Activated naive CD4-positive, alpha-beta T cell treated with Interleukin-2 at 50 U/mL for 16 hours (primary cell): Measurements from ENCODE around the gene SYNJ2BP.
A peak's percentile ranks its signal among the peaks of the same experiment; 100 is the strongest.
"Not testable (repeated sequence)": the region's sequence is repeated elsewhere in the genome, so short reads cannot be mapped to it uniquely, and the experiment has no call there.

Experiments
- DNase-seq: peaks from one replicate; pipeline ENCODE4 v3.0.0-alpha.2; 2020

Gene SYNJ2BP, protein sequence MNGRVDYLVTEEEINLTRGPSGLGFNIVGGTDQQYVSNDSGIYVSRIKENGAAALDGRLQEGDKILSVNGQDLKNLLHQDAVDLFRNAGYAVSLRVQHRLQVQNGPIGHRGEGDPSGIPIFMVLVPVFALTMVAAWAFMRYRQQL

DNA sequence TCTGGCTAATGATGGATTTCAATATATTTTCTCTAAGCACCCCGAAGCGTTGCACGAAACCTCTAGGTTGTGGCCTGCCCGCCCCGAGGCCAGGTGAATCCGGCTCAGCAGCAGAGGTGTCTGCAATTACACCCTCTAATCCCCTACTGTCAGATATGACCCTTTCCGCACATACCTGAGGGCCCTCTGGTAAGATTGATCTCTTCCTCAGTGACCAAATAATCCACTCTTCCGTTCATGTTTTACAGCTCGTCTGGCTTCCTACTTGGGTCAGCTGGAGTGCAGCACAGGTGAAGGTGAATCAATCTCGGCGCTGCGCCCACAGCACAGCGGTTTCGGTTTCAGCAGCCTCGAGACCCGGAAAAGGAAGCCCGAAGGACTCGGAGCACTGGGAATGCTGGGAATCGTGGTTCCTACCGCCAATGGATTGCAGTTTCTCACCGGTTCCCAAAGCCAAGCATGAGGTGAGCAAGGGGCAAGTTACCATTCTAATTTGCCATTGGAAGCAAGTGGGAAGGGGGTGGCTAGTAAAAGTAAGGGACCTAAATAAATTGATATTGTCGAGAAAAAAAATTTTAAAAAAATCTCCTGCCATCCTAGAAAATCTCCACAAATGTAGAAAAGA, at the start of gene SYNJ2BP:
SYNJ2BP (minus strand) TSS at position 366 of the 625 bp plus-strand sequence; CDS start at position 239, 127 bp downstream.
- DNase-seq: peak; percentile 57

- no peak for DNase-seq
These were observed 37.8 kb upstream of the SYNJ2BP start for GRCh38 chr14:70454731-70455130.

- DNase-seq: no peak
These were observed 35.0 kb upstream of the SYNJ2BP start, which contains the start of gene ADAM21 for GRCh38 chr14:70451874-70452273. Gene ADAM21 (plus strand): TSS chr14:70452174. CDS start chr14:70457500, 5,326 bp downstream.

DNA sequence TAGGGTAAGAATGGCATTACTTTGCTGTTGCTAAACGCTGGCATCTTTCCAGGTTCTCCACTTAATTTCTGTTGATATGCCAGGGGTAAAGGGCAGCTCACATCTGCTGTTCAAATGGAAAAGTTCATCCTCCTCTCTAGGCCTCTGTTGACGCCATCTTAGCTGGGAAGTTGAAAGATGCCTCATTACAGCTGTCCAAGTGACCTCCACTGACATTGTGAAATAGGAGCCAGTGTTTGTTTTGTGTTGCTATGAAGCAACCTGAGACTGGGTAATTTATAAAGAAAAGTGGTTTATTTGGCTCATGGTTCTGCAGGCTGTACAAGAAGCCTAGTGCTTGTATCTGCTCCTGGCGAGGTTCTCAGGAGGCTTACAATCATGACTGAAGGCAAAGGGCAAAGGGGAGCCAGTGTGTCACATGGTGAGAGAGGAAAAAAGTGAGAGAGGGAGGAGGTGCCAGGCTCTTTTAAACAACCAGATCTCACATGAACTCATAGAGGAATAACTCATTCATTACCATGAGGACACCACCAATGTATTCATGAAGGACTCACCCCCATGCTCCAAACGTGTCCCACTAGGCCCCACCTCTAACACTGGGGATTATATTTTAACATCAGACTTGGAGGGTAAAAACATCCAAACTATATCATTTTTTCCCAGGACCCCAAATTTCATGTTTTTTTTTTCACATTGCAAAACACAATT, 31.9 kb upstream of the SYNJ2BP start:
- DNase-seq: no peak

DNA sequence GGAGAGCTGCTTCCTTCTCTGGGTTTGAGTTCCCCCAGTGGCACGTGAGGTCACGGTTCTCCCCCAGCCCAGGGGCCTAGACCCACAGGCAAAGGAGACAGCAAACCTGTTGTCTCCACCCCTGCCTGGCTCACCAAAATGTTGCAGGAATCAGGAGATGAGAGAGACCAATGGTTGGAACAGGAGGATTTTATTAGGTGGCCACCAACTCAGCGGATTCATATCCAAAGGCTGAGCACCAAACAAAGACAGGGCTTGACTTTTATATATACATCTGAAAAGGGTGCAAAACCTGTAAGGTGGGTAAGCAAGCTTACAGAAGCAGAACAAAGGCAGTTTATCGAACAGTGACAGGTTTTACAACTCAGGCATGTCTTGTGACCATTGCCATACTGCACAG, 25.9 kb upstream of the SYNJ2BP start:
- no peak for DNase-seq

- no peak for DNase-seq
These were observed 24.8 kb upstream of the SYNJ2BP start for GRCh38 chr14:70441641-70442040.

DNA sequence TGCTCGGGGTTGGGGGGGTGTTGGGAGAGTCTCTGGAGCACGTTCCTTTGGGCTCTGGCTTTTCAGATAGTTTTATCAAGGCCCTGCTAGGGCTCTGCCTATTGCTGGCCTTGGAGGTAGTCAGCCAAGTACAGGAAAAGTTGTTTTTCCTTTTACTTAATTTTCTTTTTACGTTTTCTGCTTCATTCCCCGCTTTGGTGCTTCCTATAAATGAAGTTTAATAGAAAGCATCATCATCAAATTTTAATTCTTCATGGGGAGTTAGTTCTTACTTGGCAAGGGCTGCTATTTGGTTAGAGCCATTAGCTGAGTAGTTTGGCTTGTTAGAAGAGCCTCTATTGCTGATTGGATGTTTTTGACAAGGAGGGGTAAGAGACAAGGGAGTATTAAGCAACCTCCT, 20.0 kb upstream of the SYNJ2BP start:
- no peak for DNase-seq

DNA sequence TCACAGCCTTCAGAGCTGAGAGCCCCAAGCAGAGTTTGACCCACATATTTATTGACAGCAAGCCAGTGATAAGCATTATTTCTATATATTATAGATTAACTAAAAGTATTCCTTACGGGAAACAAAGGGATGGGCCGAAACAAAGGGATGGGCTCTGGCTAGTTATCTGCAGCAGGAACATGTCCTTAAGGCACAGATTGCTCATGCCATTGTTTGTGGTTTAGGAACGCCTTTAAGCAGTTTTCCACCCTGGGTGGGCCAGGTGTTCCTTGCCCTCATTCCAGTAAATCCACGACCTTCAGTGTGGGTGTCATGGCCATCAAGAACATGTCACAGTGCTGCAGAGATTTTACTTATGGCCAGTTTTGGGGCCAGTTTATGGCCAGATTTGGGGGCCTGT, 9.7 kb upstream of the SYNJ2BP start:
- not testable (repeated sequence) for DNase-seq

GRCh38 chr14:70425354-70425753, 8.5 kb upstream of the SYNJ2BP start:
- no peak for DNase-seq

DNA sequence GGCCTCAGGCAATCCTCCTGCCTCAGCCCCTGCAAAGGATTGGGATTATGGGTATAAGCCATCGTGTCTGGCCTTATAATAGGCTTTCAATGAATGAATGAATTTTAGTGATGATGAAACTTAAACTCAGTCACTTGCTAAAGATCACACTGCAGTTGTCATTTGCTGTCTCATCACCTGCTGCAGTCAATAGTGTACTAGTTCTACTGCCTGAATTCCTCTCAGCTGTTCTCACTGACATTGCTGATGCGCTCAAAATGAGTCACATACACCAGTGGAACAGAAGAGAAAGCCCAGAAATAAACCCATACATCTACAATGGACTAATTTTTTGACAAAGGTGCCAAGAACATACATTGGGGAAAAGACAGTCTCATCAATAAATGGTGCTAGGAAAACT, 5.6 kb upstream of the SYNJ2BP start:
- no peak for DNase-seq

GRCh38 chr14:70419270-70419931, 2.5 kb upstream of the SYNJ2BP start:
- not testable (repeated sequence) for DNase-seq

DNA sequence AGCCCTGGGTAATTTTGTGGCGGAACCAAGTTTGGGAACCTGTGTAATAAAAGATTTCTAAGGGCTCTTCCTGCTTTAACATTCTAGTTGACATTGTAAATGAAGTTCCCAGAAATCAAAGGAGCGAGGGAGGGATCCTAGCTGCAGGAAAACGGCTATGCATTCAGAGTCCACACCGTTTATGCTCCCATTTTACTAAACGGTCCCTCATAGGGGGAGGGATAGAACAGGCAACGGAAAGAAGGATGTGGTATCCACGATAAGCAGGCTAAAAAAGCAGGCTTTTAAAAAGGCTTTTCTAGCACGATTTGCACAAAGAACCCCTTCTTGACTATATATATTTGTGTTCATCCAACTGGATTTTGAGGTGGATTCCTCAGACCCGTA, 559 bp downstream of the SYNJ2BP start:
- DNase-seq: no peak

- no peak for DNase-seq
These were observed 1.1 kb downstream of the SYNJ2BP start for GRCh38 chr14:70415788-70416187.

- no peak for DNase-seq
These were observed 9.3 kb downstream of the SYNJ2BP start for GRCh38 chr14:70407621-70408020.

GRCh38 chr14:70406216-70406615, 10.7 kb downstream of the SYNJ2BP start:
- not testable (repeated sequence) for DNase-seq

DNA sequence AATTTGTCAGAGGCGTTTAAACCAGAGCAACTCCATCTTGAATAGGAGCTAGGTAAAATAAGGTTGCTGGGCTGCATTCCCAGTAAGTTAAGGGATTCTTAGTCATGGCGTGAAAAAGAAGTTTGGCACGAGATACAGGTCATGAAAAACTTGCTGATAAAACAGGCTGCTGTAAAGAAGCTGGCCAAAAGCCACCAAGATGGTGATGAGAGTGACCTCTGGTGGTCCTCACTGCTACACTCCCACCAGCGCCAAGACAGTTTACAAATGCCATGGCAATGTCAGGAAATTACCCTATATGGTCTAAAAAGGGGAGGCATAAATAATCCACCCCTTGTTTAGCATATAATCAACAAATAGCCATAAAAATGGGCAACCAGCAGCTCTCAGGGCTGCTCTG, 13.6 kb downstream of the SYNJ2BP start:
- not testable (repeated sequence) for DNase-seq

- no peak for DNase-seq
These were observed 15.2 kb downstream of the SYNJ2BP start for GRCh38 chr14:70401643-70402042.

GRCh38 chr14:70398706-70399431, 18.0 kb downstream of the SYNJ2BP start:
- no peak for DNase-seq

DNA sequence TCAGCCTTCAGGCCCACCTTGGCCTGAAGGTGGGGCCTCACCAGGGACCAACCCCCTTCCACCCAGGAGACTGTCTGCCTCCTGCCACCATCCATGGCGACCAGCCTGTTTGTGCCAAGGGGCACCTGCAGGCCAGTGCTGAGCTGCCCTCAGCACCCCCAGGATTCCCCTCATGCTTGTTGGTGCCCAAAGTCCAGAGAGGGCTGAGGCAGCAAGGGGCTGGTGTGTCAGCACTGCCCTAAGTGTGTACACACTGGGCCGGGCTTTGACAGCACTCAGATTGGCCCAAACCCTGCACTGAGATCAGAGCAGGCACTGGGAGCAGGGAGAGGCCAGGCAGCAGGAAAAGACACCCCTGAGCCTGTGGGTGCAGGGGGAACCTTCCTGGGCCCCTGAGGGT, 18.6 kb downstream of the SYNJ2BP start:
- no peak for DNase-seq

- no peak for DNase-seq
These were observed 19.1 kb downstream of the SYNJ2BP start for GRCh38 chr14:70397746-70398145.

DNA sequence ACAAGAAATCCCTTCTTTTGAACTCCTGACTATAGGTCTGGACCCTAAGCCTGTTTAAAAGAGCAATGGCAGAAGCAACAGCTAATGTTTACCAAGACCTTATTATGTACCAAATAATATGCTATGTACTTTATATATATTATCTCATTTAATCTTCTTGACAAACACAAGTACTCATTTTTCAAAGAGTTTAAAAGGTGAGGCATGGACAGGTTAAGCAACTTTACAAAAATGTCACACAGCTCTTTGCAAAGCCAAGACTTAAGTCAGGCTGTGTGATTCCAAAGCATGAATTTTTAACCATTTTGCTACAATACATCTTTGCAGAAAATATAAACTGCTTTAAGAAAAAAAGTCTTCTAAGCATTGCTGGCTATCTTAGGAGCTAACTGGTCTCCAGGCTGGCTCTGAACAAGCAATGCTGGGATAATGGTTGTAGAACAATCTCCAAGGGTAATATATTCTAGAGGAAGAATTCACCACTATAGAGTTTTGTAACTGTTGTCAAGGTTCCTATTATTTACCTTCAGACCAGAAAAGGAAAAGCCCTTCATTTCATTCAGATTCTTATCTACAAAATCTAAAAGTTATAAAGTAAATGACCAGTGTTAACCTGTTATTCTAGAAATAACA, 22.1 kb downstream of the SYNJ2BP start:
- DNase-seq: no peak

DNA sequence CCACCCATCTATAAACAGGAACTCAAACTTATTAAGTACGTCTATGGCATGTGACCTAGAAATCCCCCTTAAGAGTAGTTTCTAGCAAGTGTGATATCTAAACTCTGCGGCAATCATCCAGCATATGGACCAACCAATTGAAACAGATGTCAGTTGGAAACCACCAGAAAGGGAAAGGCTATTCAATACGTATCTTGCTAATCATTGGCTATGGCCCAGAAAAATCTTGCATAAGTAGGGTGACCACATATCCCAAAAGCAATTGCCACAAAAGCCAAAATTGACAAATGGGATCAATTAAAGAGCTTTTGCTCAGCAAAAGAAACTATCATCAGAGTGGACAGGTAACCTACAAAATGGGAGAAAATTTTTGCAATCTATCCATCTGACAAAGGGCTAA, 24.2 kb downstream of the SYNJ2BP start:
- DNase-seq: no peak
